NK-92 (cell line): Measurements from ENCODE around the gene CLPTM1L.
"Not testable (repeated sequence)": the region's sequence is repeated elsewhere in the genome, so short reads cannot be mapped to it uniquely, and the experiment has no call there.

ENCODE experiments used
- DNase-seq: peaks from one replicate; lab custom pipeline; 2025; ENCODE audit not compliant: unreplicated experiment; lab: John Stamatoyannopoulos, UW

CLPTM1L gene

DNA sequence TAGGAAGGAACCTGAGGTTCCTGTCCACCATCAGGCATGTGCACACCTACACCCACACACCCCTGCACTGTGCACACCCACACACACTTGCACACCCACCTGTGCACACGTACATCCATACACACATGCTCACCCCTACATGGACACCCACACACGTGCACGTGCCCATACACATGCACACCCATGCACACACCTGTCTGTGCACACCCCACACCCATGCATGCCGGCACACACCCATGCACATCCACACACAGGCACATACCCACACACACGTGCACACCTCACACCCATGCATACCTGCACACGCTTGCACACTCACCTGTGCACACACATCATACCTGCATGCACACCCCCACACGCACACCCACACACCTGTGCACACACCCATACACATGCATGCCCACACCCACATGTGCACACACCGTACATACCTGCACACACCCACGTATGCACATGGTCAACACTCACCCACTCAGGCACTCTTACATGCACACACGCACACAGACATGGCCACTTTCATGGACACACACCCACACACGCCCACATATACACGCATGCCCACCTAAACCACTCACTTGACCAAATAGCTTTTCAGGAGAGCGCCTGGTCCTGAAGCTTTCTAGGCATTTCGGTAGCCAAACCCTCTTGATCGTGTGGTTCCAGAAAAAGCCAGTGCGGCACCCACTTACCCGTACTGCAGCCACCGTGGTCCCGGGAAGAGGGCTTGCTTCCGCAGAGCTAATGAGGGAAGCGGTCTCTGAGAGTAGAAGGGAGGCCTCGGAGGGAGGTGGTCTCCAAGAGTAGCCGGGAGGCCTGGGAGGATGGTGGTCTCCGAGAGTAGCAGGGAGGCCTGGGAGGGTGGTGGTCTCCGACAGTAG is 36.7 kb upstream of the CLPTM1L start:
- no peak for DNase-seq

DNA sequence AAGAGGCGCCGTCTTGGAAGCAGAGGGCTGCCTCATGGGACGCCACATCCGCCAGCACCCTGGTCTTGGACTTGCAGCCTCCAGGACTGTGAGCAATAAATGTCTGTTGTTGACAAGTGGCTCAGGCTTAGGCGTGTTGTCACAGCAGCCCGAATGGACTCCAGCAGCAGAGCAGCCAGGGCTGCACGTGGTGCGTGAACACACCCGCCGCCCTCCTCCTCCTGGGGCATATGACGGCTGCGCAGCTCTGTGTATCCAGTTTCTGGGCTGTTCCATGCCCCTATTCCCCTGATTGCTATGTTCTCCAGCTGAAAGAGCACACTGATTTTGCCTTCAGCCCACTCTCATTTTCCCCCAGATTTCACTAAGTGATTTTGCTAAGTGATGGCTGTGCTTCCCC is 36.0 kb upstream of the CLPTM1L start:
- DNase-seq, result no peak

DNA sequence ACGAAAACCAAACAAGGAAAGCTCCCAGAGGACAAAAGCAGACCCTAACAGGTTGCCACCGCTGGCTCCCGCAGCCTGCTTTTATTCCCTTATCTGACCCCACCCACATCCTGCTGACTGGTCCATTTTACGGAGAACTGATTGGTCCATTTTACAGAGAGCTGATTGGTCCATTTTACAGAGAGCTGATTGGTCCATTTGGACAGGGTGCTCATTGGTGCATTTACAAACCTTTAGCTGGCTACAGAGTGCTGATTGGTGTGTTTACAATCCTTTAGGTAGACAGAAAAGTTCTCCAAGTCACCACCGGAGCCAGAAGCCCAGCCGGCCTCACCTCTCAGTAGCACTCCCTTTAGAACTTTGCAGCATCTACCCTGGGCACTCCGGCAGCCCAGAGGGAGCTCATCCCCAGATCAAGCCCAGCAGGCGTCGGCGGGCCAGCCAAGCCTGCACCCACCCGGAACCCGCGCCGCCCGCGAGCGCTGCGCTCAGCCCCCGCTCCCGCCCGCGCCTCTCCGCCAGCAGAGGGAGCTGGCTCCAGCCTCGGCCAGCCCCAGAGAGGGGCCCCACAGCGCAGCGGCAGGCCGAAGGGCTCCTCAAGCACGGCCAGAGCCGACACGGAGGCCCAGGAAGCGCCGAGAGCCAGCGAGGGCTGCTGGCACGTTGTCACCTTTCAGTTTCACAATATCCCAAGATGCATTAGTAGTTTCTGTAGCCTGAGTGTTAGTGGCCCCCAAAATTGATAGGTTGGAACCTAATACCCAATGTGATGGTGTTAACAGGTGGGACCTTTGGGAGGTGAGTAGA is 35.3 kb upstream of the CLPTM1L start:
- DNase-seq, result no peak

DNA sequence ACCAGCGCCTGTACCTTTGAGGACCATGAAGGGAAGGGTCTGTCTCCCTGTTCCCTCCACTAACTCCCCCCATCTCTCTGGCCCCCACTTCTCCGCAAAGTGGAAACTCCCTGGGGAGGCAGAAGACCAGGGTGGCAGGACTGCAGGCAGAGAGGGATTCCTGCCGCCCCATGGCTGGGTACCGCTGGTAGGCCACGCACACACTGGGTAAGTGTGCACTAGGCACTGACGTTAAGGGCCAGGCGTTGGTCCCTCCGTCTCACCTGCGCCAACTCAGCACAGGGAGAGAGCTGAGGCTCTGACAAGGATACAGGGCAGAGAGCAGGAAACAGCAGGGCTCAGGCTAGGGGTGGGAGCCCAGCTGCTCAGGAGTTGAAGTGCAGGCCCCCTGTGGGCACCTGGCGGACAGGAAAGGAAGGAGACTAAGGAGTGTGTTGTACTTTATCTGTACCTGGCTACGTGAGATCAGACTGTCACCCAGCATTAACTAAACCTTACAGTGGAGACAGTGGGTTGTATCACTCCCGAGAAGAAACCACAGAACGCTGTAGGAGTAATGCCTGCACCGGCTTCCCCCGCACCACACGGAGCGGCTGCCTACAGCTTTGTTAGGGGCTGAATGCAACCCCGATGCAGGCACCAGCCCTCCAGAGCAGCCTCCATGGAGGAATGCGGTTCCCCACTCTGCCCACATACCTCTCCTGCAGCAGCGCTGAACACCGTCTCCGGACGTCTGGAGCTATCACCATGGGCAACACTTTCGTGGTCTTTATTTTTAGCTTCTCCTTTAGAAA is 34.2 kb upstream of the CLPTM1L start:
- no peak for DNase-seq

DNA sequence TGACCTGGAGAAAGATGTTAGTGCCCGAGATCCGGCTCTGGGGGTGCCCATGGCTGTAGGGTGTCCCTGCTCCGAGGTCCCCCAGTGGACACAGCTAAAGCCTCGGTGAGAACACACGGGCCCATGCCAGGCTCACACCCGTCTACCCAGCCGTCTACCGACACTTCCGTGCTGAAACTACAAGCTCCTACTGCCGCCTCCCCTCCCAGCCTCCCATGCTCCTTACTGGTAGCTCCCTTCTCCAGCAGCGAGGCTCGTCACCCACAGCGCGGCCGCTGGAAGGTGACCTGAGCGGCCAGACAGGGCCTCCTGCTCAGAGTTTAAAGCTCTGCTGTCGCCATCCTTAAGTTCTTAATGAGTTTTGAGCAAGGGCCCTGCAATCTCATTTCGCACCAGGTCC is 33.2 kb upstream of the CLPTM1L start:
- no peak for DNase-seq

DNA sequence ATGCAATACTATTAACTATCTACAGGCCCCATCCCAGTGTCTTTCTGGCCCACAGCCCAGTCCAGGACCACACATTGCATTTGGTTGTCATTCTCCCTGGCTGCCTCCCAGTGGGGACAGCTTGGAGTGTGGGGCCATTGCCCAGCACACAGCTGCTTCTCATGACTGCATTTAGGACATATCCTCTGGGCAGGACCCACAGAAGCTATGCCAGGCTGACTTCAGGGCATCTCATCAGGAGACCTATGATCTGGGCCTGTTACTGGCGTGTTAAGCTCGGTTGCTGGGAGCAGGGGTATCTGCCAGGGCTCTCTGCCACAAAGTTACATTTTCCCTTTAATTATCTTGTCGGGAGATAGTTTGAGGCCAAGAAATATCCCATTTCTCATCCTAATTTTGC is 32.1 kb upstream of the CLPTM1L start:
- DNase-seq, result no peak

DNA sequence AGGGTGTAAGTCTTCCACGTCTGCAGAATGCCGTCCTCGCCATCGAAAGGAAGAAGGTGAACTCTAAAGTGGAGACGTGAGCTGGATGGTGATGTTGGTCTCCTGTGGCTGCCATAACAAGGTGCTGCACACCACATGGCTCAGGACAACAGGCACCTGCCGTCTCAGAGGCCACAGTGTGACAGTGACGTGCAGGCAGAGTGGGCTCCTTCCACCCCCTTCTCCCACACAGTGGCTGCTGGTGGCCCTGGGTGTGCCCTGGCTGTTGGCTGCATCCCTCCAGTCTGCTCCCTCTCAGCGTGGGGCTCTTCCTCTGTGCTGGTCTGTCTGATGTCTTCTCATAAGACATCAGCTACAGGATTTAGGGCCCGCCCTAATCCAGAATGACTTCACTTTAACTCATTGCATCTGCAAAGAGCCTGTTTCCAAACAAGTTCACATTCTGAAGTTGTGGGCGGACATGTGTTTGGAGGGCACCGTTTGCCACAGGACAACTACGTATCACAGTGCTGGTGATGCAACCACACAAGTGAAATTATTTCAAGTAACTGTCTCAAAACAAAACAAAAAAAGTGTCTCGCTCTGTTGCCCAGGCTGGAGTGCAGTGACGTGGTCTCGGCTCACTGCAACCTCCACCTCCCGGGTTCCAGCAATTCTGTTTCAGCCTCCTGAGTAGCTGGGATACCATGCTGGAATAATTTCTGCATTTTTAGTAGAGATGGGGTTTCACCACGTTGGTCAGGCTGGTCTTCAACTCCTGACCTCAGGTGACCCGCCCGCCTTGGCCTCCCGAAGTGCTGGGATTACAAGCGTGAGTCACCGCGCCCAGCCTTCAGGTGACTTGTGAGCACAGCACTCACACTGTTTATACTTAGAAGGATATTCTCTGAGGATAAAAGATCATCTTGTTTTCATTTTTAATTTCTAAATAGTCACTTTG is 31.2 kb upstream of the CLPTM1L start:
- DNase-seq, result no peak

DNA sequence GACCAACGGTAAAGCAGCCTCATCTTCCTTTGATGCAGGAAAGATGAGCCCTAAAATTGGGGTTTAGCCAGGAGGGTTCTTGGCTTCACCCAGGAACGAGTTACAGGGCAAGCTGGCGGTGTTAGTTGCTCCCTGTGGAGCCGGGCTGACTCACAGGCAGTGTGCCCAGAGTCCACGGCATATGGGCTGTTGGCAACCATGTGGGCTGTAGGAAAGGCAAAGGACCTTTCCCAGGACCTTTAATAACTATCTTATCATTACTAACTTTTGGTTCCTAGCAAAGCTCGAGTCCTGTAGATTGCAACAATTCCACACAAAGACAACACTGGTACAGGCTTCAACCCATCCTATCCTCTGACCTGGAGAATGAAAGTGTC is 29.8 kb upstream of the CLPTM1L start:
- DNase-seq, result no peak

DNA sequence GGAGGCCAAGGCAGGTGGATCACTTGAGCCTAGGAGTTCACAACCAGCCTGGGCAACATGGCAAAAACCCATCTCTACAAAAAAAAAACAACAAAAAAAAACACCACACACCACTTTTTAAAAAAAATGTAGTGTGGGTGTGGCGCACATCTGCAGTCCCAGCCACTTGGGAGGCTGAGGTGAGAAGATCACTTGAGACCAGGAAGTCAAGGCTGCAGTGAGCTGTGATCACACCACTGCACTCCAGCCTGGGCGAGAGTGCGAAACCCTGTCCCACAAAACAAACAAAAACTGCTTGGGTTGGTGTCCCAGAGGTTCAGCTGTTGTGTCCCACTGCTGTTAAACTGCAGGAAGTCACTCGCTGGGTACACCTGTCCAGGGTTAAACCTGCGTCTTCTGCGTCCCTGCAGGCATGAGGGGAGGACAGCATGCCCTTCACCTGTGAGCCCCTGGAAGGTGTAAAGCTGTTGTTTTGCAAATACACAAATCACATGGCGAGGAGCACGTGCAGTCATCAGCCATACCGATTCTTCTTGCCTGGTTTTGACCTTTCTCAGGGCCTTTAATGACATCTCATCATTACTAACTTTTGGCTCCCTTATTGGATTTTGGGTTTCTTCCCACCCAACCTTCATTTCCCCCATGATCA is 29.3 kb upstream of the CLPTM1L start:
- DNase-seq, result no peak

DNA sequence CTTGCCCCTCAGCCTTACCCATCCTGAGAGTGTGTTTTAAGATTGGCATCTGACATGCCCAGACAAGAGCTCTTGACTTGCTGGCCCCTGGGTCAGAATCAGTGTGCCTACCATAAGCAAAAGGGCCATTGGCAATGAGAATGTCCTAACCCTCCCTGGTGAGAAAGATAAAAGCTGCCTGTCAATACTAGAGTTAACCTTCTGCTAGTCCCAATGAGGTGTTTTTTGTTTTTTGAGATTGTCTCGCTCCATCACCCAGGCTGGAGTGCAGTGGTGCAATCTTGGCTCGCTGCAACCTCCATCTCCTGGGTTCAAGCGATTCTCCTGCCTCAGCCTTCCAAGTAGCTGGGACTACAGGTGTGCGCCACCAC is 27.1 kb upstream of the CLPTM1L start:
- DNase-seq, result not testable (repeated sequence)

DNA sequence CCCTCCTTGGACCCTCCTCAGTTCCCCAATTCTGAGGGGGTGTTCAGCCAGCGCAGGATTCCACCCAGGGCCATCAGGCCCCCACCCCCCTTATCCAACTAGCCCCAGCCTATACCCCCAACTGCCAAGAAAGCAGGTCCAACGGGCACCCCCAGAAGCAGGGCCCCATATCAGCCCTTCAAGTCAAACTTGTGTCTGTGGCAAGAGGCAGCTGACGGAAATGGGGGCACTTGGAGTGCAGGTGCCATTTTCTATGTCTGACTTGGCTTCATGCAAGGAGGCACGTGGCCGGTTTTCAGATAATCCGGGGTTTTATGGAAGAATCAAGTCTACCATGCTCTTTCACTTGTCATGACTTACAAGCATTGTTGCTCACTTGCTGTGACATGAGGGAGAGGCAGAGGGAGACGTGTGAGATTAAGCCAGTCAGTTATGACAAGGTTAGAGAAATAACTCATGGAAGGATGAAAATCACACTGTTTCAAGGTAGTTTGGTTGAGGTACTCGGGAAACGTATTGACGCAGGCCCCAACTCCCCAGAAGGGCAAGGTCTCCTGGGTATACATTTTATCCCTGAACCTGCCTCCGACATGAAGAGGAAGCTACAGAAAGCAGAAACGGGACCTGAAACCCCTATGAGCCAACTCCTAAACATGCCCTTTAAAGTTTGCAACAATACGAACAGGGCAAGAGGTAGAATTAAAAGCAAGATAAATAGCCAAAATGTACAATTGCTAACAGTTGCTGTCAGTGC is 26.5 kb upstream of the CLPTM1L start:
- no peak for DNase-seq

DNA sequence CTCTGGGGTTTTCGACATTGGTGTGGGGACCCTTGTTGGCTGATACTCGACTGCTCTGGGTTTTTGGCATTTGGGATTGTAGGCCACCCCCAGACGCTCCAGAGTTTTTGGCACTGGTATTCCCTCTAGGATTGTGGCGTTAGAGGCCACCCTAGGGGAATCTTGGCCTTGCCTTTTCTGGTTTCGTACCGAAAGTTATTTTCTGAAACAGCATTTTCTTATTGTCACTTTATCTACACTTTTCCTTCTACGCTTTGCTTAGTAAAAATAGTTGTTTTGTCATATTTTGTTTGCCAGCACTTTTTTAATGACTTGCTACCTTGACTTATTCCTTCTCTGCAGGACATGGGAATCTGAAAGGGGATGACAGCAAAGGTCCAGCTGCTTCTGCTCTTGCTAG is 25.1 kb upstream of the CLPTM1L start:
- DNase-seq, result no peak

DNA sequence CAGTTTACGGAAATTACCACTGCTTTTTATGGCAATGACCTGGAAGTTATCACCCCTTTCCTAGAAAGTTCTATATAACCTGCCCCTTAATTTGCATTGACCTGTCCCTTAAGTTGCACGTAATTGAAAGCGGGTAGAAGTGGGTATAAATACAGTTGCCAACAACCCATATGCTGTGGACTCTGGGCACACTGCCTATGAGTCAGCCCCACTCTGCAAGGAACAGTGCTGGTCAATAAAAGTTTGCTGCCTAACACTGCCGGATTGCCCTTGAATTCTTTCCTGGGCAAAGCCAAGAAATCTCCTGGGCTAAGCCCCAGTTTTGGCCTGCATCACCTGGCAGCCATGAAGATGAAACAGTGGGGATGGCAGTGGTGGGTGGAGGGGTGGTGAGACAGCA is 23.9 kb upstream of the CLPTM1L start:
- DNase-seq, result no peak

DNA sequence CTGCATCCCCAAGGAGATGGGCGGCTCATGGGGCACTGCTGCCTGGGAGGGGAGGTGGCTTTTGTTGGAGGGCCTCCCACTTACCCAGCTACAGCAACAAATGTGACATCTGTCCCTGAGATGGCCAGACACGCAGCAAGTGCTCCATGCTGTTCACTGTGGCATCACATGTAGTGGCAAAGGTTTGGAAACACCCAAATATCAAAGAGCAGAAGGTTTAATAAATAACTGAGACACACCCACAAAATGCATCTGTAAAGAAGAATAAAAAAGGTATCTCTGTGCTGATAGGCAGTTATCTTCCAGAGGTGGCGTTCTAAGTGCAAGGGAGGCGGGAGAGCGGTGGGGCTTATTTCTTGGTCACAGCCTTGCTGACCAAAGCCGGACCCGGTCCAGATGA is 23.3 kb upstream of the CLPTM1L start:
- DNase-seq, result no peak

DNA sequence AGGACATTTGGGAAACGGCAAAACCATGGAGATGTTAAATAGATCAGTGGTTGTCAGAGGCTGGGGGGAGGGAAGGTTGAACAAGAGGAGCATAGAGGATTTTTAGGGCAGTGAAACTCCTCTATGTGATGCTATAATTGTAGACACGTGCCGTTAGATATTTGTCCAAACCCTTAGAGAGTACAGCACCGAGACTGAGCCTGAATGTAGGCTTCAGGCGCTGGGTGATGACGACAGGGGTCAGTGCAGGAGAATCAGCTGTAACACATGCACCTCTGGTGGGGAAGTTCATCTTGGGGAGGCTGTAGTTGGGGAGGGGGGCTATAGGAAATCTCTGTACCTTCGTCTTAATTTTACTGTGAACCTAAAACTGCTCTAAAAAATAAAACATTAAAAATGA is 22.2 kb upstream of the CLPTM1L start:
- DNase-seq, result no peak

DNA sequence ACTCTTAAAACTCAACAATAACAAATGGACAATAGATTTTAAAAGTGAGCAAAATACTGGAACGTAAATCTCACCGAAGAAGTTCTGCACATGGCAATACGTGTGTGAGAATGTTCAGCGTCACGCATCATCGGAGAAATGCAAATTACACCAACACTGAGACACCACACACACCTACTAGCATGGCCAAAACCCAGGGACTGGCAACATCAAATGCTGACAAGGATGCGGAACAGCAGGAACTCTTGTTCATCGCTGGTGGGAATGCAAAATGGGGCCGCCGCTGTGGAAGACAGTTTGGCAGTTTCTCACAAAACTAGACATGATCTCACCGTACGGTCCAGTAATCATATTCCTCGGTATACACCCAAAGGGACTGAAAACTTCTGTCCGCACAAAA is 21.6 kb upstream of the CLPTM1L start:
- DNase-seq, result no peak

DNA sequence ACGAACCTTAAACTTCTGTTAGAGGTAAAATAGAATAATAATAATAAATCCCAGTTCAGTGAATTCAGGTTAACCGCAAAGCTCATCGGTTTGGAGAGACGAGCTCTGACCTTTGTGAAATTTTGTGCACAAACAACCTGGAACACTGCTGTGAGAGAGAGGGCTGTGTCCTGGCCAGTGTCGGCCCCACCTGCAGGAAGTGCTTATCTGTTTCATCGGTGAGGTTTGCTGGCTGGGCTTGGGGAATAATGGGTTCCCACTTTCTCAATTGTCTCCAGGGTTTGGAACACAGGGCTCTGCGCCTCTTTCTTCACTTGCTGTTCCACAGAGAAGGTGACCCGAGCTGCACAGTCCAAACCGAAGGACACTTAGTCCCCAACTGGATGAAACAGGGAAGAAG is 19.3 kb upstream of the CLPTM1L start:
- no peak for DNase-seq

DNA sequence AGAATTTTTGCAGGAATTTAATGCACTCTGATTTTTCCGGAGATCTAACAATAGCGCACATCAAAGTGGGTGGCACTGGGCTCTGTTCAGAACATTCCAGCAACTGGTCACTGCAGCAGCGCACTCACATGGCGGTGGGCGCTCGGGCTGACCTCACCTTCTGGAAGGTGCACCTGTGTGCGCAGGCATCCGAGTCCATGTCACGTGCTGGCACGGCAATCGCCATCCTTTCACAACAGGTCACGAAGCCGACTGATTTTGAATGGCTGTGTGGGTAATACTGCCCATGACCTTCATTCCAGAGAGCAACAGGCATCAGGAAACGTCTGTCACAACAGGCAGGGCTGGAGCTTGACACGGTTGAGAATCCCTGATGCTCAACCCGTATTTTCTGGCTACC is 18.7 kb upstream of the CLPTM1L start:
- no peak for DNase-seq

DNA sequence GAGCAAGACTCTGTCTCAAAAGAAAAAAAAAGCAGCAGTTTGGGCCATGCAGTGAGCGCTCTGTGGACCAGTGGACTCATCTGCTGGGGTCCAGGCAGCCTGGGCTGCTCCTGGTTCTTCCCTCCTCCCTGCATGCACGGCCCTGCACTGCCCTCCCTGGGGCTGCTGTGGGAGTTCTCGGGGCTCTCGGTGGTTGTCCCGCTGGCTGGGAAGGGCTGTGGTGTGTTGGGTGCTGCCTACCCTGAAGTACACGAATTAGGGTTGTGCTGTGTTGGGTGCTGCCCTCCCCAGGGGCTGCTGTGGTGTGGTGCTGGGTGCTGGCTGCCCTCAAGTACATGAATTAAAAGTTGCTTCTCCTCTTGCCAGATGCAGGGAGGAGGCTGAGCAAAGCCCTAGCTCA is 18.3 kb upstream of the CLPTM1L start:
- no peak for DNase-seq
